Pons (tissue), 1 donor: ENCODE results near the gene NPTX1.

Experiments
- DNase-seq: peaks from one replicate; pipeline ENCODE4 v3.0.0-alpha.2; 2016; ENCODE audit warnings: low spot score

The NPTX1 gene

DNA sequence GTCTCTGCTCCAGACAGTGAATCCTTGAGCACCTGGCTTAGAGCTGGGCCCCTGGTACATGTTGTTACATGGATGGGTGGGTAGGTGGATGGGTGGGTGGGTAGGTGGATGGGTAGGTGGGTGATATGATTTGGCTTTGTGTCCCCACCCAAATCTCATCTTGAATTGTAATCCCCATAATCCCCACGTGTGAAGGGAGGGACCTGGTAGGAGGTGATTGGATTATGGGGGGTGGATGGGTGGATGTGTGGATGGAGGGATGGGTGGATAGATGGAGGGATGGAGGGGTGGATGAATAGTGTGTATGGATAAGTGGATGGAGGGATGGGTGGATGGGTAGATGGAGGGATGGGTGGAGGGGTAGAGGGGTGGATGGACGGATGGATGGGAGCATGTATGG, 26.6 kb upstream of the NPTX1 start:
- no peak for DNase-seq

DNA sequence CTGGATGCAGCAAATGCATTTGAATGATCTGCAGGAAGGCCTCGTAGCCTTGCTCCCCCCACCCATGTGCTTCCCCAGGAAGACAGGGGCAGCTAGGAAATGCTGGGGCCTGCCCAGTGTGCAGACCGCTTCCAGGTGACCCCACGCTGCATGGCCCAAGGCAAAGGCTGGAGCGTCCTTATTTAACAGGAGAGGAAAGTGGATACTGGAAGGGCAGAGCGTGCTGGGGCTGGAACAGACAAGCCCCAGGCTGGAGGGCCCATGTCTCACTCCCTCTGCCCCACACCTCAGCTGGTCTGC, 26.1 kb upstream of the NPTX1 start:
- no peak for DNase-seq

DNA sequence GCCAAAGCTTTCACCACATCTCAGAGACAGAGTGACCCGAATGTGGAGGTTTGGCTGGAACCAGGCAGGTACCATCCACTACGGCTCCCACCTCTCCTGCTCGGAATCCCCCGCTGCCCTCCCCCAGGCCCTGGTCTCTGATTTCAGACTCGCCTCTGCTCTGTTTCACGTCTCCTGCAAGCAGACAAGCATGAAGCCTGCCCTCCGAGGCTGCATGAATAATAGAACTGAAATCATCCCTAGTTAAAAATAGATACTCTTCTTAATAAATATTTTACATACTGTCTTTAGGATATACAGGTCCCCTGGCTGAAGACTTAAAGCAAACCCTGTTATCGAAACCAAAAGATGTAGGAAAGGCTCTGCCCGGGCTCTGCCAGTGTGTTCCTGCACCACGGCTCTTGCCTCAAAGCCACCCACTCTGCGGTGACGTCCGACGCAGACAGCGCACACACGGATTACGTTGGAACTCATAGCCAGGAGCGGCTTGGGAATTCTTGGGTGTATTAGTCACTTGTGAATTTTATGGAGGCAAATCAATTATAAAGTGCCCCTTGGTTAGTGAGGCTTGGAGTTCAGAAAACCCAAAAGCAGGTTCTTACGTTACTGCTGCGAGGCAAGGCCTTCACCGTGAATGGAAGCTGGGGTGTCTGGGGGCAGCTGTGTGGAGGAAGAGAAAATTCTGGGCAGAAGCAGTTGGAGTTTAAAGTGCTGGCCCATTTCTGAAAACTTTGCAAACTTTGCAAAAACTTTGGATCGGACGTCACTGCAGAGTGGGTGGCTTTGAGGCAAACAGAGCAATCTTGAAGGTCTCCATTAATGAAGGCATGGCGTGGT, 25.6 kb upstream of the NPTX1 start:
- no peak for DNase-seq

DNA sequence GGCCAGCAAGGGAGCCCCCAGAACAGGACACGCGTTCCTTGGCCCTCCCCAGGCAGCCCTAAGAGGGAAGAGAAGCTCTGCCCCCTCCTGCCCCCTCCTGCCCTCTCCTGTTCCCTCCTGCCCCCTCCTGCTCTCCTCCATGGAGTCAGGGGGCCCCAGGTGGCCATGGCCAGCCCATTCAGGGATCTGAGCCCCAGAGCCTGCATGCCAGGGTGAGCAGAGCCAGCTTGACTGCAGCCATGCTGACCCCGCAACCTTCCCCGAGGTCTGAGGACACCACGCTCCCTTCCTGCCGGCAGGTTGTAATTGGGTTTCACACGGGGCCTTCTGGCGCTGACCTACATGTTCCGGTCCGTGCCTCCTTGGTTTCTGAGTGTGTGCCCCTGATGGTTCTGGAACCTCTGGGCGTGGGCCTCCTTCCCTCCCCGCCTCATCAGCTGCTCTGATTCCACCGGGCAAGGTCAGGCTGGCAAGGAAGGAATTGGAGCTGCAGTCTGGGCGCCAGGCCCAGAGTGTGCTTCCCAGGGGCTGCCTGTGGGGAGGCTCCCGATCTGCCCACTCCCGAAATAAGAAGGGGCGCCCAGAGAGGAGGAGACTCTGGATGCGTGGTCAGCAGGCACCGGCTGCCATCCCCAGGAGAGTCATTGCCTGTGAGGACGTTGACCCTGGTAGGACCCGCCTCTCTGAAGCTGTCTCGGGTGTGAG, 23.7 kb upstream of the NPTX1 start:
- DNase-seq, result no peak

DNA sequence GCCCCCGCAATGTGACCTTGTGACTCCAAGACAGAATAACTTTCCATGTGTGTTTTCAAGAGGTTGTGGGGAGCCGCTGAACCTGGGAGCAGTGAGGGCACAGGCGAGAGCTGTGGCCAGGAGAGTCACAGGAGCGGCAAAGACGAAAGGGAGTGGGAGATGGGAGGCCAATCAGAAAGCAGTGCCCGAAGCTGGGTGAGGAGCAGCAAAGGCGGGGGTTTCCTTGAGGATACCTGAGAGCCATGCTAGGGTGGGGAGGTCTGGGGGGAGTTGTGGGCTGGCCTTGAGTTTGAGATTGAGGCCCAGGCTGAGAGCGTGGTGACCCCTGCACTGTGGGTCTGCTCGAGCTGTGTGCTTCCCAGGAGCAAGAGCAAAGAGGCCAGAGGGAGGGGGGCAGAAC, 23.2 kb upstream of the NPTX1 start:
- DNase-seq, result no peak

DNA sequence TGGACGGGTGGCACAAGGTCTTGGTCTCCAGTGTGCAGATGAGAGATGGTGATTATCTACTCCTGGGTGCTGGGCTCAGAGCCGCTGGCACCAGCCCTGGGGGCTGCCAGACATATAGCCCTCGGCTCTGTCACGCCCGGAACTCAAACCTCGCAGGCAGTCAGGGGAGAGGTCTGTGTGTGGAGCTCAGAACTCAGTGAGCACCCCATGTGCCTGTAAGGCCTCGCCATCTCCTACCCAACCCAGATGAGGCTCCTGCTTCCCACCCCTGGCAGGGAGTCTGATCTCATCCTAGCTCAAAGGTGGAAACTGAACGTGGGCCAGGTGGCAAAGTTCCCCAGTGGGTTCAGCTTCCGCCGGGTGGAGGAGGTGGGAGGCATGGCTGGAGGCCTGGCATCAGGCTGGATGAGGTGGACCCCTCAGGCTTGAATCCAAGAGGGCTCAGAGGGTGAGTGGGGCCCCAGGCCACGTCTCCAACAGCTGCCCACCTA, 22.6 kb upstream of the NPTX1 start:
- no peak for DNase-seq

DNA sequence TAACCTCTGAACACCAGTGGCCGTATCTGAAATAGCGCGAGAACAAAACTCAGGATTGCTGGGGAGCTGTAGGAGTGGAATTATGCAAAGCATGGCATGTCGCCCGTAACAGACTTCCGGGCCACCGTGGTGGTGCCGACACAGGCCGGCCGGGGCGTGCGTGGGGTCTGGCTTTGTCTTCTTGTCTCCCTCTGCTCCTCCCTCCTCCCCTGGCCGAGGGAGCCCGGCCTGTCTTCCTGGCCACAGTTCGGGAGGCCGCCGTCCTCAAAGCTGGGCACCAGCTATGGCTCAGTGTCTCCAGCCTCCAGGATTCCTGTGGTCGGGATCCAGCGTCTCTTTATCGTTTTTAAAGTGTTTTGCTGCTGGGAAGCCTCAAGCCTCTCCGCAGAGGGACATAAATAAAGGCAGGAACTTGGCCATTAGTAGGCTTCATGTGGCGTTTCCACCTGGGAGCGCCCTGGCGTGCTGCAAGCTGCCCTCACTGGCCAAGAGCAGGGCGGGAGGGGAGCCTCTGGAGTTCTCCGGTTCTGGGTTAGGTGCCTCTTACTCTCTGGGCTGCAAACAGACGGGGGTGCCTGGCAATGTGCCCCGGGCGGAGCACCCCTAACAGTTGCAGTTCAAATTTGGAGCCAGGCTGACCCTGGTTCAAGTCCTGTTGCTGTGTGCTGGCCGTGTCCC, 22.0 kb upstream of the NPTX1 start:
- no peak for DNase-seq

DNA sequence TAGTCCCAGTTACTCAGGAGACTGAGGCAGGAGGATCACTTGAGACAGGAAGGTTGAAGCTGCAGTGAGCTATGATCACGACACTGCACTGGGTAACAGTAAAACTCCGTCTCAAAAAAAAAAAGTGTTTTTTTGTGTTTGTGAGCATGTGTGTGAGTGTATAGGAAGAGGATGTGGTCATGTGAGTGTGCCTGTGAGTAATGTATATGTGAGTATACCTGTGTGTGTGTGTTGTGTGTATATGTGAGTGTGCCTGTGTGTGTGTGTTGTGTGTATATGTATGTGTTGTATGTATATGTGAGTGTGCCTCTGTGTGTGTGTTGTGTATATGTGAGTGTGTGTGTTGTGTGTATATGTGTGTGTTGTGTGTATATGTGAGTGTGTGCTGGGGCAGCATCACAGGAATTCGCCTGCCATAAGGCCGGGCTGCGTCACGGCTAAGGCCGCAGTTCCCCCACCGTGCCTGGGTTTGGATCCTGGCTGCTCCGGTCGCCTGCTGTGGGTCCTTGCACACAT, 21.4 kb upstream of the NPTX1 start:
- DNase-seq, result no peak

DNA sequence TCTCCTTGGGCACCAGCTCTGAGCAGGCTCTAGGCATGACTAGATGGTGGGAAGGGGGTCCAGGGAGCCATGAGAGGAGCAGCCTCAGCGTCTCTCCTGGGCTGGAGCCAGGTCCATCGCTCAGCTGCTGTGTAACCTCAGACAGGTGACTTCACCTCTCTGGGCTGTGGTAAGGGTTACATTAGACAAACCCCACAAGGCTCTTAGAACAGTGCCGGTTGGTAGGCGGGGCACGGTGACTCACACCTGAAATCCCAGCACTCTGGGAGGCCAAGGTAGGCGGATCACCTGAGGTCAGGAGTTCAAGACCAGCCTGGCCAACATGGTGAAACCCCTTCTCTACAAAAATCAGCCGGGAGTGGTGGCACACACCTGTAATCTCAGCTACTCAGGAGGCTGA, 18.1 kb upstream of the NPTX1 start:
- no peak for DNase-seq

DNA sequence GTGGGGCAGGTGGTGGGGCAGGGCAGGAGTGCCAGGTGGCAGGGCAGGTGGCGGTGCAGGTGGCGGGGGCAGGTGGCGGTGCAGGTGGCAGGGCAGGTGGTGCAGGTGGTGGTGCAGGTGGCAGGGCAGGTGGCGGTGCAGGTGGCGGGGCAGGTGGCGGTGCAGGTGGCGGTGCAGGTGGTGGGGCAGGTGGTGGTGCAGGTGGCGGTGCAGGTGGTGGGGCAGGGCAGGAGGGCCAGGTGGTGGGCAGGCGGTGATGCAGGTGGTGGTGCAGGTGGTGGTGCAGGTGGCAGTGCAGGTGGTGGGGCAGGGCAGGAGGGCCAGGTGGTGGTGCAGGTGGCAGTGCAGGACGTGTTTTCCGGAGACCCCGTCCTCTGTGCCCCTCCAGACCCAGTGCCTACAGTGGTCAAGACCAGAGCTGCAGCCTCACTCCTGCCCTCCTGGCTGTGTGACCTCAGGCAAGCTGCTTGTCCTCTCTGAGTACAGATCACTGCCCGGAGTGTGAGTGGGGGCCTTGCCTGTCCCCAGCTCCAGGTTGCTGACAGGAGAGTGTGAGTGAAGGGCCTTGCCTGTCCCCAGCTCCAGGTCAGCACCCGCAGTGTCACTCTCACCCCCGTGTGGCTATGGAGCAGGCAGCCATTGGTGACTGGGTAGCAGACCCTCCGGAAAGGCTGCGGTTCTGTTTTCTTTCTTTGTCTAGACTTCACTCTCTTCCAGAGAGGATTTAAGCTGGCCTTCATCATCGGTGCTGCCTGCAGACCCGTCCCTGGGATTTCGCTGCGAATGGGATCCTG, 16.1 kb upstream of the NPTX1 start:
- no peak for DNase-seq

DNA sequence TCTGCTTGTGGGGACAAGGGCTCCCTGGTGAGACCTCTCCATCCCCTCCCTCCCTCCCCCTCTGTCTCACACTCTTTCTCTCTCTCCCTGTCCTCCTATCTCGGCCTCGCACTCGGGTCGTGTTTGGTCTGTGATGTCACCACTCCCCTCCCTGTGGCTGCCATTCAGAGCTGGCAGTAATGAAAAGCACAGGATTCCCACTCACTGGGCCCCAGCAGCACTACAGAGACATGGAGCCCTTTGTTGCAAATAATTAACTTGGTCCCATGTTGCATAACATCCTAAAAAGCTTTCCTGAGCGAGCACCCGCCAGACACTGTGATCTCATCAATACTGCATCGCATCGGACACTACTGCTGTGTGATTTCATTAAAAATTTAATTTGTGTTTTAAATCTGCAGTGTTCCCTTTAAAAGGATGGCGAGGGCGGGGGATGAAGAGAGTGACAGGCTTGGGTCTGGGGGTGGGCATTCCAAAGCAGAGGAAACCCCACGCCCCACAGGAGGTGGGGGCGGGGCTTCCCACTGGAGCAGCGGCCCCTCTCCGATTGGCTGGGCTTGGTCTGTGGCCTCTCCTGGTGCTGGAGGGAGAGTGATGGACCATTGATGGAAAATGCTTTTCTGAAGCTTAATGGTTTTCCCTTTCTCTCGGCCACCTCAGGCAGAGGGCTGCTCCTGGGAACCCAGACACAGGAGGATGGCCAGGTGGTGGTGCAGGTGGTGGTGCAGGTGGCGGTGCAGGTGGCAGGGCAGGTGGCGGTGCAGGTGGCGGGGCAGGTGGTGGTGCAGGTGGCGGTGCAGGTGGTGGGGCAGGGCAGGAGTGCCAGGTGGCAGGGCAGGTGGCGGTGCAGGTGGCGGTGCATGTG, 15.3 kb upstream of the NPTX1 start:
- DNase-seq, result no peak

DNA sequence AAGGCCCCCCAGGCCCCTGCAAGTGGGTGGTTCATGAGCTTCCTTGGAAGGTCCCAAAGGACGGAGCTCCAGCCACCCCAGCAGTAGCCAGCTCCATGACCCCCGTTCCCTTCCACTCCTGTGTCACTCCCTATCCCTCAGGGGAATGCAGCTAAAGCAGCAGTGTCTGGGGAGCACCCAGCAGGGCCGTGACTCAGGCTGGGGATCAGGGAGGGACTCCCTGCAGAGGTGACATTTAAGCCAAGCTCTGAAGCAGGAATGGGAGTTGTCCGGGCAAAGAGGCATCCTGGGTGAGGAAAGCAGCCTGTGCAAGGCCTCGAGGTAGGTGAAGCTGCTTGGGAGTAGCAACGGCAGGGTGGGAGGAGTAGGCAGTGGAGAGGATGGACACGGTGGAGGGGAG, 11.1 kb upstream of the NPTX1 start:
- DNase-seq, result no peak

DNA sequence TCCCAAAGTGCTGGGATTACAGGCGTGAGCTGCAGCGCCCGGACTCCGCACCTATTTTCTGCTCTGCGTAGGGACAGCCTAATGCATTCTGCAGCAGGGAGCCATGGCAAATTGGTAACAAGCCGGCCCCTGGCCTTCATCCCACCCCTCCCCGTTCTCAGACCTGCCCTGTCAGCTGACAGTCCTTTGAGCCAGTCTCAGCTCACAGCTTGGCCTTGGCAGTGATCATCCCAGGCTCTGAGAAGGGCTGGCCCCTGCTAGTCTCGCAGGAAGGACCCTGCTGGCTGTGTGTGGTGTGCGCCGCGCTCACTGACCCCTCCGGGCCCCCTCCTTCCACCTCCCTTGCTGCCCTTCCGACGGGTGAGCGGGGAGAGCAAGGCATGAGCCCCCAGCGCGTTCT, 10.3 kb upstream of the NPTX1 start:
- DNase-seq, result no peak

DNA sequence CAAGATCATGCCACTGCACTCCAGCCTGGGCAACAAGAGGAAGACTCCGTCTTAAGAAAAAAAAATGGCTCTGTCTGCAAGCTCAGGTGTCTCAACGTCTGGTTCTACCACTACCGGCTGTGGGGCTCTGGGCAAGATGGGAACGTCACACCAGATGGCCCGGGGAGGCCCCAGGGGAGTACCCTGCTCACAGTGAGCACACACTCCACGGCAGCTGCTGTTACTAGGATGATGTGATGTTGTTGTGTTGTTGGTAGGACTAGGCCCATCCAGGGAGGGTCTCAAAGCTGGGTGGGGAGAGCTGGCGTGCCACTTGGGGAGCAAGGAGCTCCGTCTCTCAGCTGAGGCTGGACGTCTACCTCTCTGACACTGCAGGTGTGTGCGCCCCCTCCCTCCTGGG, 9.4 kb upstream of the NPTX1 start:
- DNase-seq, result no peak

DNA sequence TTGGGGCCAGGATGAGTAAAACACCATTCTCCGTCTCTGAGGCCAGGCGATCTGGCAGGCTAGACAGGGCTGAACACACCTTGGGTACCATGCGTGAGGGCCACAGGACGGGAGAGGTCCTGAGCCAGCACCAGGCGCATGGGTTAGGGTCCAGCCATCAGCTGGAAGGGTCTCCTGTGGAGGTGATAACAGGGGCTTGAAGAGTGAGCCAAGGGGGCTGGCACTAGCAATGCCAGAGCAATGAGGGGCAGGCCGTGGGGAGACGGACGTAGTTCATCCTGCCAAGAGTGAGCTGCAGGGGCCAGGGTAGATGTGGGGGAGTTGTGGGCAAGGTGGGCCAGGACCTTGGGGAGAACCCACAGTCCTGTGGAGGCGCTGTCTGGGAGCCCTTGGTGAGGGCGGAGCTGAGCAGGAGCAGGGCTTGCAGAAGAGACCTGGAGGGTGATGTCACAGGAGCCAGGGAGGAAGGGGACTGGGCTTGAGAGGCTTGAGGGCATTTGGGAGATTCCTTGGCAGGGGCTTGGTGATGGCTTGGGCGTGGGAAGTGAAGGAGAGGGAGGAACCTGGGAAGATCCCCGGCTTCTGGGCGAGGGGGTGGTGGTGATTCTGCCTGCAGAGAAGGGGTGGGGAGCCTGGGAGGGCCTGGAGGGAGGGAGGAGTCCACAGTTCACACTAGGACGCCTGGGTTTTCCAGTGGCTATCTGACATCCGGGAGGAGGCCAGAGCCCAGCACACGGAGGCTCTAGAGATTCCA, 6.3 kb upstream of the NPTX1 start:
- no peak for DNase-seq

DNA sequence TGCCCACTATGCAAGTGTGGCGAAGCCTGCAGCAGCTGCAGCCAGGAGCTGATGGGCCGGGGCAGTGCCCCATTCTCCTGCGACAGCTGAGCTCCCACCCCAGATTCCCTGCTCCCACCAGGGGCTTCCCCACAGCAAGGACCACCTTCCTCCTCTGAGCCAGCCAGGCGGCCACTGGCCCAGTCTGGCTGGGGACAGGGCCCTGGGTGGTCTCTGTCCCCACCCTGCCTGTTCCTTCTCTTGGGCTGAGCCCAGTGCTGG, 5.6 kb upstream of the NPTX1 start:
- no peak for DNase-seq

DNA sequence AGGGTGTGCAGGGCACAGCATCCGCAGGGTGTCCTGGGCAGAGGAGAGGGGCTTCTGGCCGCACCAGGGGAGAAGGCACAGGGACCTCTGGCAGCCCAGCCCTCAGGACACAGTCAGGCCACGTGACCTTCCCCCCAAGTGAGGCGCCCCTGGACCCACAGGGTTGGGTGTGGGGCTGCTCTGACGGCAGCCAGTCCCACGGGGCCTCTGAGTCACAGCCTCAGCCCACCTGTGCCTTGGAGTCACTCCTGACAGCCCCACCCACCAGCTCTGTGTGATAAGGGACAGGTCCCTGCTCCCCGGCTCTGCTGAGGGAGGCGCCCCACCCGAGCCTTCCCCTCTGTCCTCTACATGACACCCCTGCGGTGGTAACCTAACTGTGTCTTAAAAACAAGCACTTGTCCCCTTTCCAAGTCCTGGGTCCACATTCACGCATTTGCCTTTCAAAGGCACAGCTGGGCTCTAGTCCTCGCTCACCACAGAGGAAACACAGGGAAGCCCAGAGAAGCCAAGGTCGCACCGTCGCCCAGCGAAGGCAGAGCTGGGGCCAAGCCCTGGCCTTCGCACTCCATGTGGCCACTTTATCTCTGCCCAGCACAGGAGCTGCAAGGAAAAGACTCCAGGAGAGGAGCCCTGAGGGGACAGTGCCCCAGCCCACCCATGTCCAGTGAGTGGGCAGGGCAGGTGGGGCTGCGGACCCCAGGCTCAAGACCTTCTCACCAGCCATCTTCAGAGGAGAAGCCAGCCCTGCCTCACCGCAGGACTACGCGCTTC, 5.1 kb upstream of the NPTX1 start:
- DNase-seq, result no peak

DNA sequence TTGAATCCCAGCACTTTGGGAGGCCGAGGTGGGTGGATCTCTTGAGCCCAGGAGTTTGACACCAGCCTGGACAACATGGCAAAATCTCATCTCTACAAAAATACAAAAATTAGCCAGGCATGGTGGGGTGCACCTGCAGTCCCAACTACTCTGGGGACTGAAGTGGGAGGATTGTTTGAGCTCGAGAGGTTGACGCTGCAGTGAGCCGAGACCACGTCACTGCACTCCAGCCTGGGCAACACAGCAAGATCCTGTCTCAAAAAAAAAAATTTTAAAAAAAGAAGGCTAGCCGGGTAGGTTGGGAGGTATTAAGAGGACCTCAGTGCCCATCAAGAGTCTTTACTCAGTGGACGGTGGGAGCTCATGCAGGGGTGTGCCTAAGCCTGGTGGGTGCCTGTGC, 3.8 kb upstream of the NPTX1 start:
- no peak for DNase-seq

DNA sequence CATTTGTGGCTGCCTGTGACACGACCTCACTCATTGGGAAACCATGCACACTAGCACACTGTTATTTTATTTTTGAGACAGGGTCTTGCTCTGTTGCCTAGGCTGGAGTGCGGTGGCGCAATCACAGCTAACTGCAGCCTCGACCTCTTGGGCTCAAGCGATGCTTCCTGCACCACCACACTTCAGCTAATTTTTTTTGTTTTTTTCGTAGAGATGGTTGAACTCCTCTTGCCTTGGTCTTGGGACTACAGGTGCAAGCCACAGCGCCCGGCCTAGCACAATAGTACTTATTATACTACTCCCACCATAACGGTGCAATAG, 2.8 kb upstream of the NPTX1 start:
- no peak for DNase-seq
